Measurements from ENCODE around the gene AFTPH. TPM values are rescaled to one million over a fixed set of nuclear protein-coding genes. Genes with fewer than 3 reads are reported as not detected.

The AFTPH gene
- total RNA-seq, 1 experiment from 2014 or later, result 40.5 TPM

GRCh38 chr2:64477037-64477436, 47.1 kb upstream of the AFTPH start:
- Histone ChIP-seq H3K9me2 (ENCODE audit: insufficient read depth) (no peaks in the 10 kb centered on the region), H3K4me2 (no peak overlapping the region), H3K9me3 (ENCODE audit: insufficient read depth, low read depth) (no peaks in the 10 kb centered on the region), H3K79me2 (ENCODE audit: low read depth) (no peaks in the 10 kb centered on the region), H3K4me1 (replicated peaks; ENCODE audit: insufficient read depth) (no peaks in the 10 kb centered on the region), H3K4me3 (no peak overlapping the region), H3K36me3 (ENCODE audit: low read depth) (no peaks in the 10 kb centered on the region), H2AFZ (no peak overlapping the region), H3K27me3 (ENCODE audit: insufficient read depth, low read depth) (no peaks in the 10 kb centered on the region), H4K20me1 (ENCODE audit: insufficient read depth) (no peaks in the 10 kb centered on the region), H3K27ac (no peak overlapping the region), H3F3A (ENCODE audit: insufficient read depth, low read depth) (no peaks in the 10 kb centered on the region)
- BruUV-seq (replicated peaks), result no TSS peak
- intact Hi-C loops (cut with micrococcal nuclease; ENCODE audit: unreplicated experiment), result no loop called here
- DNase-seq, result no peak
- ChIA-PET CTCF (no interaction called here), POLR2A (ENCODE audit: unreplicated experiment) (no interaction called here)
- TF ChIP-seq CTCF (conservative IDR thresholded peaks at IDR 0.05) (no peak), EZH2 (IDR thresholded peaks at IDR 0.05; ENCODE audit: low read depth) (no peak)

- Histone ChIP-seq H3K9me3 (ENCODE audit: insufficient read depth, low read depth) (no peaks in the 10 kb centered on the region), H3F3A (ENCODE audit: insufficient read depth, low read depth) (peaks cover 8% of the 10 kb centered on the region), H3K27me3 (ENCODE audit: insufficient read depth, low read depth) (no peaks in the 10 kb centered on the region), H2AFZ (no peak overlapping the region), H3K36me3 (ENCODE audit: low read depth) (no peaks in the 10 kb centered on the region), H3K4me3 (no peak overlapping the region), H3K79me2 (ENCODE audit: low read depth) (no peaks in the 10 kb centered on the region), H3K4me1 (replicated peaks; ENCODE audit: insufficient read depth) (peaks cover 9% of the 10 kb centered on the region), H3K27ac (no peak overlapping the region), H3K9me2 (ENCODE audit: insufficient read depth) (no peaks in the 10 kb centered on the region), H3K4me2 (no peak overlapping the region), H4K20me1 (ENCODE audit: insufficient read depth) (no peaks in the 10 kb centered on the region)
- POLR2A ChIA-PET (ENCODE audit: unreplicated experiment), result no interaction called here
- no peak for DNase-seq
- TF ChIP-seq EZH2 (IDR thresholded peaks at IDR 0.05; ENCODE audit: low read depth), result no peak
- TF ChIP-seq CTCF (conservative IDR thresholded peaks at IDR 0.05), result no peak
- intact Hi-C loops (cut with micrococcal nuclease; ENCODE audit: unreplicated experiment), result no loop called here
- CTCF ChIA-PET, result no interaction called here
- no TSS peak for BruUV-seq (replicated peaks)
Observed at GRCh38 chr2:64477979-64478378, 46.1 kb upstream of the AFTPH start.

GRCh38 chr2:64478502-64479230, 45.5 kb upstream of the AFTPH start:
- ChIA-PET CTCF (interaction anchor here (0.5 to 1.0 kb wide), 2 partner anchors 148 to 201 kb away, joined by 3 read pairs; no protein-coding TSS in a partner anchor), POLR2A (ENCODE audit: unreplicated experiment) (no interaction called here)
- Histone ChIP-seq H3F3A (ENCODE audit: insufficient read depth, low read depth) (peaks cover 15% of the 10 kb centered on the region), H3K4me3 (no peak overlapping the region), H3K27me3 (ENCODE audit: insufficient read depth, low read depth) (no peaks in the 10 kb centered on the region), H3K9me3 (ENCODE audit: insufficient read depth, low read depth) (no peaks in the 10 kb centered on the region), H3K4me1 (replicated peaks; ENCODE audit: insufficient read depth) (peaks cover 15% of the 10 kb centered on the region), H3K79me2 (ENCODE audit: low read depth) (no peaks in the 10 kb centered on the region), H3K27ac (no peak overlapping the region), H3K36me3 (ENCODE audit: low read depth) (no peaks in the 10 kb centered on the region), H4K20me1 (ENCODE audit: insufficient read depth) (no peaks in the 10 kb centered on the region), H3K9me2 (ENCODE audit: insufficient read depth) (no peaks in the 10 kb centered on the region), H2AFZ (no peak overlapping the region), H3K4me2 (no peak overlapping the region)
- no peak for DNase-seq
- intact Hi-C loops (cut with micrococcal nuclease; ENCODE audit: unreplicated experiment), result no loop called here
- no peak for TF ChIP-seq CTCF (conservative IDR thresholded peaks at IDR 0.05)
- TF ChIP-seq EZH2 (IDR thresholded peaks at IDR 0.05; ENCODE audit: low read depth), result no peak
- BruUV-seq (replicated peaks), result no TSS peak
